SK-N-SH treated with all-trans-retinoic acid at 6 μM for 48 hours (cell line): ENCODE data around the gene MAML3.
A peak's percentile ranks its signal among the peaks of the same experiment; 100 is the strongest.

Experiments used
- ATAC-seq: fragments of 200-7000 bp; cut with Tn5 transposase; 3 replicates; pipeline ENCODE4 v1.9.1; 2020; ENCODE audit warnings: mild to moderate bottlenecking, moderate library complexity
- ARNTL ChIP-seq: fragments of 450-650 bp; formaldehyde crosslinking; IDR thresholded peaks from 2 replicates; pipeline ENCODE4 v1.5.0; 2020; ENCODE audit warnings: low read depth, mild to moderate bottlenecking, moderate library complexity, borderline replicate concordance
- CREB5 ChIP-seq: fragments of 250-450 bp; sonication (Bioruptor Pico); IDR thresholded peaks from 2 replicates; pipeline ENCODE4 v1.5.1; 2020; ENCODE audit warnings: low read depth, mild to moderate bottlenecking, moderate library complexity
- CSDC2 ChIP-seq: fragments of 250-450 bp; sonication (Bioruptor Pico); IDR thresholded peaks from 2 replicates; pipeline ENCODE4 v1.5.0; 2020; ENCODE audit warnings: mild to moderate bottlenecking, moderate library complexity
- CSRNP3 ChIP-seq: fragments of 250-450 bp; sonication (Bioruptor Pico); IDR thresholded peaks from 2 replicates; pipeline ENCODE4 v1.5.1; 2021; ENCODE audit warnings: mild to moderate bottlenecking, moderate library complexity
- ESRRG ChIP-seq: fragments of 250-450 bp; sonication (Bioruptor Pico); IDR thresholded peaks from 2 replicates; pipeline ENCODE4 v1.6.1; 2021; ENCODE audit warnings: mild to moderate bottlenecking
- GLIS3 ChIP-seq: fragments of 250-450 bp; sonication (Bioruptor Pico); IDR thresholded peaks from 2 replicates; pipeline ENCODE4 v1.5.0; 2020; ENCODE audit warnings: mild to moderate bottlenecking, moderate library complexity
- ISL1 ChIP-seq: fragments of 250-450 bp; sonication (Bioruptor Pico); IDR thresholded peaks from 2 replicates; pipeline ENCODE4 v2.1.2; 2022; ENCODE audit warnings: mild to moderate bottlenecking, moderate library complexity
- OSR1 ChIP-seq: fragments of 250-450 bp; sonication (Bioruptor Pico); IDR thresholded peaks from 2 replicates; pipeline ENCODE4 v1.8.0; 2022; ENCODE audit warnings: moderate library complexity, mild to moderate bottlenecking, inconsistent platforms
- PATZ1 ChIP-seq: fragments of 250-450 bp; sonication (Bioruptor Pico); IDR thresholded peaks from 2 replicates; pipeline ENCODE4 v1.8.0; 2020; ENCODE audit warnings: mild to moderate bottlenecking, moderate library complexity, borderline replicate concordance
- PPARA ChIP-seq: fragments of 250-450 bp; sonication (Bioruptor Pico); IDR thresholded peaks from 2 replicates; pipeline ENCODE4 v1.5.0; 2020; ENCODE audit warnings: mild to moderate bottlenecking, borderline replicate concordance
- RARB ChIP-seq: fragments of 250-450 bp; sonication (Bioruptor Pico); IDR thresholded peaks from 2 replicates; pipeline ENCODE4 v1.8.0; 2021; ENCODE audit warnings: mild to moderate bottlenecking, moderate library complexity
- SNAI2 ChIP-seq: fragments of 250-450 bp; sonication (Bioruptor Pico); IDR thresholded peaks from 2 replicates; pipeline ENCODE4 v1.5.0; 2020; ENCODE audit warnings: mild to moderate bottlenecking, moderate library complexity
- TOX ChIP-seq: fragments of 250-450 bp; sonication (Bioruptor Pico); IDR thresholded peaks from 2 replicates; pipeline ENCODE4 v1.8.0; 2021; ENCODE audit warnings: mild to moderate bottlenecking, moderate library complexity, borderline replicate concordance
- TSHZ2 ChIP-seq: fragments of 250-450 bp; sonication (Bioruptor Pico); IDR thresholded peaks from 2 replicates; pipeline ENCODE4 v1.5.0; 2020; ENCODE audit warnings: mild to moderate bottlenecking, moderate library complexity
- ZC3H10 ChIP-seq: fragments of 250-450 bp; sonication (Bioruptor Pico); IDR thresholded peaks from 2 replicates; pipeline ENCODE4 v1.5.1; 2021; ENCODE audit warnings: mild to moderate bottlenecking, moderate library complexity
- ZFP3 ChIP-seq: fragments of 250-450 bp; sonication (Bioruptor Pico); IDR thresholded peaks from 2 replicates; pipeline ENCODE4 v1.5.0; 2020; ENCODE audit warnings: mild to moderate bottlenecking, moderate library complexity
- ZFP30 ChIP-seq: fragments of 450-650 bp; formaldehyde crosslinking; IDR thresholded peaks from 2 replicates; pipeline ENCODE4 v1.5.0; 2022; ENCODE audit warnings: mild to moderate bottlenecking, moderate library complexity
- ZNF565 ChIP-seq: fragments of 450-650 bp; formaldehyde crosslinking; conservative IDR thresholded peaks from 2 replicates; pipeline ENCODE4 v1.5.0; 2020; ENCODE audit warnings: low read depth, mild to moderate bottlenecking, moderate library complexity
- ZNF70 ChIP-seq: fragments of 450-650 bp; formaldehyde crosslinking; IDR thresholded peaks from 2 replicates; pipeline ENCODE4 v1.5.0; 2020; ENCODE audit warnings: mild to moderate bottlenecking, moderate library complexity
- ZNF8 ChIP-seq: fragments of 450-650 bp; formaldehyde crosslinking; IDR thresholded peaks from 2 replicates; pipeline ENCODE4 v1.5.0; 2020; ENCODE audit warnings: mild to moderate bottlenecking, moderate library complexity

Gene MAML3

GRCh38 chr4:140117947-140118346 lies 36.0 kb downstream of the MAML3 start (continued):
- TF ChIP-seq PATZ1 (no peak), ESRRG (CRISPR knock-in tag) (no peak), ZNF565 (CRISPR knock-in tag) (no peak), RARB (CRISPR knock-in tag) (no peak), ZNF70 (CRISPR knock-in tag) (no peak)

- peak; percentile 84 for ATAC-seq
- TF ChIP-seq ZFP3 (CRISPR knock-in tag) (no peak), TSHZ2 (CRISPR knock-in tag) (no peak), ZC3H10 (CRISPR knock-in tag) (no peak), PPARA (CRISPR knock-in tag) (no peak), TOX (CRISPR knock-in tag) (no peak), CSRNP3 (no peak), CREB5 (CRISPR knock-in tag) (no peak), GLIS3 (no peak), RARB (CRISPR knock-in tag) (no peak), OSR1 (CRISPR knock-in tag) (no peak), SNAI2 (CRISPR knock-in tag) (no peak), ZNF70 (CRISPR knock-in tag) (no peak), ZFP30 (no peak), ZNF8 (CRISPR knock-in tag) (no peak), CSDC2 (CRISPR knock-in tag) (no peak)
Observed at GRCh38 chr4:140116442-140117104, 37.4 kb downstream of the MAML3 start.

- no peak for ATAC-seq
- TF ChIP-seq ZNF8 (CRISPR knock-in tag) (no peak), ESRRG (CRISPR knock-in tag) (no peak)
- TF ChIP-seq, all 23 proteins: peak for 0
Observed at GRCh38 chr4:140115140-140115539, 38.8 kb downstream of the MAML3 start.

GRCh38 chr4:140113653-140114052 lies 40.3 kb downstream of the MAML3 start:
- no peak for ATAC-seq
- TF ChIP-seq ARNTL (CRISPR knock-in tag) (no peak), CSRNP3 (no peak), TSHZ2 (CRISPR knock-in tag) (no peak), GLIS3 (no peak), PATZ1 (no peak), RARB (CRISPR knock-in tag) (no peak), ZNF565 (CRISPR knock-in tag) (no peak), ZFP3 (CRISPR knock-in tag) (no peak), ESRRG (CRISPR knock-in tag) (no peak), ZC3H10 (CRISPR knock-in tag) (no peak), ZNF8 (CRISPR knock-in tag) (no peak), ZNF70 (CRISPR knock-in tag) (no peak), OSR1 (CRISPR knock-in tag) (no peak), SNAI2 (CRISPR knock-in tag) (no peak), ISL1 (CRISPR knock-in tag) (no peak), CSDC2 (CRISPR knock-in tag) (no peak), PPARA (CRISPR knock-in tag) (no peak)
